HG03439 (cell line): ENCODE results near the gene MED28.
"Not testable (repeated sequence)": the region's sequence is repeated elsewhere in the genome, so short reads cannot be mapped to it uniquely, and the experiment has no call there.

Experiments
- ATAC-seq: cut with Tn5 transposase; IDR thresholded peaks from one replicate; pipeline ENCODE4 v1.9.1; 2021; ENCODE audit warnings: mild to moderate bottlenecking, moderate library complexity; ENCODE audit not compliant: unreplicated experiment

MED28 gene

DNA sequence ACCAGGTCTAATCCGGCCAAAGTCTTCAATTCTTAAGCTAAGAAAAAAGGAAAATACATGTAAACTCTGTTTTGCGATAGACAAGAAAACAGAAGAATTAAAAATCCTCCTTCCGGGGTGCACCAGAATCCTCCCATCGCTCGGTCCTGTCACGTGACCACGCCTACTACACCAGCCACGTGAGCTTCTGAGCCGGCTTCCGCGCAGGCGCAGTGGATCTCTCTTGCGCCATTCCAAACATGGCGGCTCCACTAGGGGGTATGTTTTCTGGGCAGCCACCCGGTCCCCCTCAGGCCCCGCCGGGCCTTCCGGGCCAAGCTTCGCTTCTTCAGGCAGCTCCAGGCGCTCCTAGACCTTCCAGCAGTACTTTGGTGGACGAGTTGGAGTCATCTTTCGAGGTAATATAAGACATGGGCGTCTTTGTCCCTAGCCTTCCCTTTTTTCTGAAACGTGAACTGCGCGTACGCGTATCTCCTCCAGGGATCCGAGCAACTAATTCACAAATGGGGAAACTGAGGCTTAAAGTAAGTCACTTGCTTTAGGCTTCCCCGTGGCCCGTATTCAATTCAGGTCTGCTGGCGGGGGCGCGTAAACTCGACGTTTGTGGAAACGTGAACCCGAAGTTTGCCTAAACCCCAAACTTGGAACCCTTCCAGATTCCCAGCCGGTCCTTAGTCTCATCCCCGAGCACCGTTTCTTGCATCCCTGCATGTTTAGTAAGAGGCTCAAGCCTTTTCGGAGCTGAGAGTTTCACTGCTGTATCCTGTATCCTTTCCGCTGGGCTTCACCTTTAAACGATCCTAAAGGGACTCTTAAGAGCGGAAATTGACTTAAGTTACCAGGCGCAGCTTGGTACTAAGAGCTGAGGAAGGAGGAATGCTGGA is at the start of gene MED28:
Gene MED28 (plus strand): TSS at position 226 of the 884 bp plus-strand sequence. CDS start 14 bp downstream, at position 240.
- ATAC-seq: peak; percentile 94

DNA sequence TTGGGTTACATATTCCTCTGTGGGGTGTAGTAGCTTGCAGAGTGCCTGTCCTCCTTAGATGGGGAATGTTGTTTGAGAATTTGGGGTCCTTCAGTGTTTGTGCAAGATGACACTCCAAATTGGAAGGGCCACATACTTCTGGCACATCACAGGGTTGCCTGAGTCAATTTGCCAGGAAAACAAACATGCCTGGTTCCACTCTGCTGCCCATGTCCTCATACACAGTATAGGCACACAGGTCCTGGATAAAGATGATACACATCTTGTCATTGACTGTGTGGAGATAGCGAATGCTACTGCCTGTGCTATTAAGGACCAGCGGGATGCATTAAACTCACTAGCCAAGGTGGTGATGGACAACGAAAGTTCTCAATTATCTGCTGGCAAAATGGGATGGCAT is 48.6 kb upstream of the MED28 start:
- no peak for ATAC-seq

- ATAC-seq: no peak
These were observed 47.2 kb upstream of the MED28 start for GRCh38 chr4:17567271-17567670.

- ATAC-seq: no peak
These were observed 40.2 kb upstream of the MED28 start for GRCh38 chr4:17574206-17574605.

- not testable (repeated sequence) for ATAC-seq
These were observed 39.3 kb upstream of the MED28 start for GRCh38 chr4:17575177-17575576.

DNA sequence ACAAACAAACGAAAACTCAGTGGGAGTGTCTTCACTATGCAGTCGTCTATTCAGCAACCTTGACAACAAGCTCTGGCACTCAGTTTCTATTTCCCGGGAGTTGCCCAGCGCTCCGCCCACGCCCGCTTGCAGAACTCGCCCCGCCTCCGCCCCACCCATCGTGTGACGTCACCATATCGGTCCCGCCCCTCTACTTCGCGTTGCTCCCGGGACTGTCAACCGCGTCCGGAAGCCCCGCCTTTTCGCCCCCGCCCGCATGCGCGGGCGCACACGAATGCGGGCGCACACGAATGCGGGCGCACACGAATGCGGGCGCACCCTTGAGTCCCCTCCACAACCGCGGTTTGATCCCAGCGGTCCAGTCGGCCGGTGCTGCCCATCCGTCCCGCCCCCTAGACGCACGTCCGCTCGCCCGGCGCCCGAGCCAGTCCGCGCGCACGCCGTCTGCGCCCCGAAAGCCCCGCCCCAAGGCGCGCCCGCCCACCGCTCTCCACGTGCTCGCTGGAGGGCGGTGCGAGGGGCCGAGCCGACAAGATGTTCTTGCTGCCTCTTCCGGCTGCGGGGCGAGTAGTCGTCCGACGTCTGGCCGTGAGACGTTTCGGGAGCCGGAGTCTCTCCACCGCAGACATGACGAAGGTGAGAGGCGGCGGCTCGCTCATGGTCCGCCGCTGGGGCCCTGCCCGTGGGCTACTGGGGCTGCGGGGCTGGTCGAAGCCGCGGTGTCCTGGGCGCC is 37.3 kb upstream of the MED28 start, which contains the start of gene LAP3:
Gene LAP3 (plus strand): TSS at position 267 of the 733 bp plus-strand sequence. CDS start 268 bp downstream, at position 535.
- ATAC-seq: peak; percentile 87

DNA sequence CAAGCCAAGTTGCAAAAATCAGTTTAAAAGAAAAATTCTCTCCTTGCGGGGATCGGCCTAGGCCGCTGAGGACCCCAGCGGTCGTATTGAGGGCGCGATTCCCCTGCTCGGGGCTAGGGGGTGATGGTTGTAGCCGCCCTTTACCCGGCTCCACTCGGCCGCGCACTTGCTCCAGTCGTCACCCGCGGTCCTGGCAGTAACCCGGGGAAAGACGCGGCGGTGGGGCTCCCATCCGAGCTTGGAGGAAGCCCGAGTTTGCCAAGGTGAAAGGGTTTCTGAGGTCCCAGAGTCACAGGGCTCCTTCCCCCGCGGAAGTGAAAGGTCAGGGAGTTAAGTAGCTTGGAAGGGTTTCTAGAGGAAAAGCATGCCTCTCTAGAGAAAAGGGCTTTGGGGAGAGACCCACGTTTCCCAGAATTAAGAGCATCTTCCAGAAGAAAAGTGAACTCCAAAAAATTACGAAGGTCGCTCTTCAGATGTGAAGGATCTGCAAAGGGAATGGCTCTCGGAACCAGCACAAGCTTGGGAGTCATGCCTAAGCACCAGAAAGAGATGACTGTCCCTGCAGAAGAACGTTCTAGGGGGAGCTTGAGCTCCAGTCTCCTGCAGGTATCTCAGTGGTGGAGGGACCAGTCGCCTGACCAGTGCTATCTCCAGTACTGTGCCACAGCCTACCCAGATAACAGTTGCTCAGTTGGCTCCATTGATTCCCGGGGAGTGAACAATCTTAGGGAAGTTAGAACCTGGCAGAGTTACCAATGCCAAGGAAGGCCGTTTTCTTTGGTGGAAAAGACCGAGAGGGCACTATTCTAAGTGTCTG is 36.6 kb upstream of the MED28 start:
- peak; percentile 20 for ATAC-seq

GRCh38 chr4:17578482-17578891 is 36.0 kb upstream of the MED28 start:
- peak; percentile 25 for ATAC-seq

DNA sequence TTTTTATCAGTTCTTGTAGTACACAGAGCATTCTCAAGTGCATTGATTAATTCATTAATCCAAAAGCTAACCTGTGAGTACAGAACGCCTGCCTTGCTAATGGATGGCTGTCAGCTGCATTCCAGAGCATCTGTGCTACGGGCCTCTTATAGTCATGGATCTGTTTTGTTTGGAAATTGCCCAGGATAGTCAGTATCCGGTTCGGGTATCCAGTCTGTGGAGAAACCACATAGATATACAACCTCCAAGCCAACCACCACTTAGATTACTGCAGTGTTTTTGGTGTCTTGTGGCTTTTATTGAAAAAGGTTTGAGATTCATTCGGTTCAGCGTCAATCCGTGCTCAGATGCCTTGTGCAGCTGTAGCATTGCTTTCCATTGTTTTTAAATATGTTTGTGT is 33.5 kb upstream of the MED28 start:
- ATAC-seq: no peak

GRCh38 chr4:17583276-17583675 is 31.2 kb upstream of the MED28 start:
- ATAC-seq: no peak

DNA sequence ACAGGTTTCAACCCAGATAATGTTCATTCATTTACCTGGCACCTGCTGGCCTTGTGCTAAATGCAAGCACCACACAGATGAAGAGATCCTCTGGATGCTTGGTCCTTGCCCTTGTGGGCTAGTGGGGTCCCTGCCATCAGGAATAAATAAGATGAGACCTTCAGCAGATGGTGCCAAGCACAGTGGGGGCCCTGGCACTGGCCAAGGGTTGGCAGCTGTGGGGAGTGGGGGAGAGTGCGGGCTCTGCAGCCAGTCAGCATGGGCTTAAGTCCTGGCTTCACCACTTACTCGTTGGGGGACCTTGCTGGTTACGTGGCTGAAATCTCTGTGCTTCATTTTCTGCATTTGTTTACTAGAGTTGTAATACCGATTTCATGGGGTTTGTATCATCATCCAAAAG is 30.5 kb upstream of the MED28 start:
- no peak for ATAC-seq

DNA sequence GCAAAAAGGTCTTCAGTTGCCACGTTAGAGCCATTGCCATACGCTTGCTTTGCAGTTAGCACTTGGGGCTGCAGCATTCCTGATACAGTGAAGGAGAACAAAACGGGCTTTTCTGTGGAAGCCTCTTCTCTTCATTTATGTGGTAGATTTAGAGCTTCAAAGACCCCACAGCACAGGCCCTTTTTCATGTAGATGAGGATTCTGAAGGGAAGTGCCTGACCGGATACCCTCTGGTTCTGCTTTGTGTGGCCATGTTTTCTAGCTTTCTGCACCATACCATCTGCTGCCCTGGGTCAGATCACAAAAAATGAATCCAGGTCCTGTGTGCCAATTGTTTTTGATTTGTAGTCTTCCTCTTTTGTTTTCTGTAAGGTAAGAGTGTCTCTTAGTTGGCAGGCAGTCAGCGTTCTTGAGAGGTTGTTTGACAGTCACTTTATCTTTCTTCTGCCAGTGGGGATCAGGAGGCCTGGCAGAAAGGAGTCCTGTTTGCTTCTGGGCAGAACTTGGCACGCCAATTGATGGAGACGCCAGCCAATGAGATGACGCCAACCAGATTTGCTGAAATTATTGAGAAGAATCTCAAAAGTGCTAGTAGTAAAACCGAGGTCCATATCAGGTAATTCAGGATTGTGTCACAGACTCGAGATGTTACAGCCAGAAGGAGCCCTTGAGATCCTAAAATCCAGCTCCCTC is 29.8 kb upstream of the MED28 start:
- ATAC-seq: no peak

DNA sequence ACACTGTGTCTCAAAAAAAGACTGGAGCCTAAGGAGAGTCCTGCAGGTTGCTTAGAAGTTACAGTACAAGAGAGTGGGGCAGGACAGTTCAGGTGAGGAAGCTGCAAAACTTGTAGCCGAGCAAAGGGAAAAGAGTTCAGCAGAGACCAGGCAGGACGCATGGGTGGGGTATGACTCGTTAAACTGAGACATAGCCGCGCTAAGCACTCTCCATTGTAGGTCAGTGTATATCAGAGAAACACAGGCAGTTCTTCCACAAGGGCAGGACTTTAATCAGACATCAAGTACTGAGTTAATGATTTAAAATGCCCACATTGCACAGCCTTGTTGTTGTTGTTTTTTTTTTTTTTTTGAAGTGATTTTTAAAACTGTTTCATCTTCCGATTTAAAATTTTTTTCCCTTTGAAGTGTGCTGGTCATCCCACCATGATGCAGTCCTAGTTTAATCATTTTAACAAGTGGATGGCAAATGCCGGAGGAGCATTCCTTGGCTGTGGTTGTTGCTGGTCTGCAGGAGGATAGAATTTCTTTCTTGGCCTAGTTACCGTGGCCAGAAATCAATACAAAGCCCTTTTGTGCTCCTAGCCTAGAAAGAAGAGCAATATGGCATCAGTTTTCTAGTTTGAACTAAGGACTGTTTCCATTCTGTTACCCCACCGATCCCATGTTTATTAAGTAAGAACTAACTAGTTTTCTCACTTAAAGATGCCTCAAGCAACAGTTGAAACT is 27.2 kb upstream of the MED28 start:
- no peak for ATAC-seq

DNA sequence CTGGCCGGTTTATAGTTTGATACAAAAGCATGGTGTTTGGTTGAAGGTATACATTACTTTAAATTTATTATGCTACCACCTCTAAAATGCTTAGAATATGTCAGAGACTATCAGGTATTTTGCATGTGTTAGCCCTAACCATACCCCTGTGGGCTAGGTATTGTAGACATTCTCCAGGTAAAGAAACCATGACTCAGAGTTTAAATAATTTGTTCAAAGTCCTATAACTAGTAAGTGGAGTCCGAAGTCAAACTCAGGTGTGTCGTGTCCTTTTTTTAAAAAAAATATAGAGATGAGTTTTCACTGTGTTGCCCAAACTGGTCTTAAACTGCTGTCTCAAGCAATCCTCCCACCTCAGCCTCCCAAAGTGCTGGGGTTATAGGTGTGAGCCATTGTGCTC is 25.1 kb upstream of the MED28 start:
- no peak for ATAC-seq

GRCh38 chr4:17595471-17596005 is 18.9 kb upstream of the MED28 start:
- ATAC-seq: peak; percentile 71

GRCh38 chr4:17597517-17597916 is 16.9 kb upstream of the MED28 start:
- ATAC-seq: no peak

GRCh38 chr4:17599826-17600225 is 14.6 kb upstream of the MED28 start:
- no peak for ATAC-seq

DNA sequence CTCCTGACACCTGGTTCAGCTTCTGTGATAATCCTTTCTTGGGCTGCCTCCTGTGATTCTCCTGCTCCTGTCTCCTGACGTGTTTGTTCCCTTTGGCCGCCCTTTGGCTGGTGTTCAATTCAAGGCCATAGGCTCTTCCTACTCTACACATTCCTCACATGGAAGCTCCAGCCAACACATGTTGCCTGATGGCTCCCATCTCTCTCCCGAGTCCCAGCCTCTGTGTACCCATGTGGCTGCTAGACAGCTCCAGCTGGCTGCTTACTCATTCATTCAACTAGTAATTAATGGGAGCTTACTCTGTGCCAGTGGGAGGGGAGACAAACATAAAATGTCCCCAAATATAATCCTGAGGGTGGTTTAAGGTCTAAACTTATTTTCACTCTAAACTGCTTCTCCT is 9.2 kb upstream of the MED28 start:
- ATAC-seq: no peak

DNA sequence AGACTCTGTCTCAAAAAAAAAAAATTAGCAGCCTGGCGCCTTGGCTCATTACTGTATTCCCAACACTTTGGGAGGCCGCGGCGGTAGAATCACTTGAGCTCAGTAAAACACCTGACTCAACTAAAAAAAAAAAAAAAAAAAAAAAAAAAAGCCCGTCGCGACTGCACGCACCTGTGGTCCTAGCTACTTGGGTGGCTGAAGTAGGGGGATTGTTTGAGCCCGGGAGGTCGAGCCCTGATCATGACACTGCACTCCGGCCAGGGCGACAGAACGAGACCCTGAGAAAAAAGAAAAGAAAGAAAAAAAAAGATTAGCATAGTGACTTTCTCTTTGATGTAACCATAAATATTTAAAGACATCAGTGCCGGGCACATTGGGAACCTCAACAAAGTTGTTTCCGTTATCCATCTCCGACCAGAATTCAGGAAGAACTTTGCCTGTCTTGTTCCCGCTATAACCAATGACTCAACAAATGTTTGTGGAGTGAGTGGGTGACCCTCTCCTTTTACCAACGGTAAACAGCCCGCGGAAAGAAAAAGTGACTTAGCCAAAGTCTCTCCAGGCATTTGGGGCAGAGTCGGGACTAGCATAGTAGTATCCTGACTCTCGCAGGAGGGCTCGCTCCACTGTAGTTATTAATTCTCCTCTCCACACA is 553 bp upstream of the MED28 start:
- ATAC-seq: peak; percentile 47
